Activated CD8-positive, alpha-beta T cell treated with anti-CD3 and anti-CD28 coated beads for 36 hours (primary cell): ENCODE results near the gene THOP1. TPM values are rescaled to one million over a fixed set of nuclear protein-coding genes. Genes with fewer than 3 reads are reported as not detected.
A peak's percentile ranks its signal among the peaks of the same experiment; 100 is the strongest.

Source experiments
- ATAC-seq: fragments of 200-7000 bp; cut with Tn5 transposase; one replicate; pipeline ENCODE4 v1.10.0; 2021; ENCODE audit warnings: mild to moderate bottlenecking, moderate library complexity
- CTCF ChIA-PET: fragments of 350-600 bp; sonication (Branson Sonifier 250); formaldehyde crosslinking; loops from one replicate; lab custom pipeline; 2021; ENCODE audit warnings: antibody characterized with exemption; lab: Charles Lee
- POLR2A ChIA-PET: fragments of 350-600 bp; sonication (Branson Sonifier 250); formaldehyde crosslinking; loops from one replicate; lab custom pipeline; 2021; ENCODE audit warnings: antibody characterized with exemption; lab: Charles Lee
- DNase-seq: peaks from one replicate; pipeline ENCODE4 v3.0.0-alpha.2; 2020
- H3K27ac Mint-ChIP-seq: one replicate; pipeline ENCODE4 v1.8.0; 2021; ENCODE audit warnings: mild to moderate bottlenecking, mixed read lengths
- H3K27me3 Mint-ChIP-seq: one replicate; pipeline ENCODE4 v1.8.0; 2021; ENCODE audit warnings: mixed read lengths
- H3K36me3 Mint-ChIP-seq: one replicate; pipeline ENCODE4 v1.8.0; 2021; ENCODE audit warnings: low read depth, mixed read lengths
- H3K4me1 Mint-ChIP-seq: one replicate; pipeline ENCODE4 v1.8.0; 2021; ENCODE audit warnings: low read depth, mixed read lengths
- H3K4me3 Mint-ChIP-seq: one replicate; pipeline ENCODE4 v1.8.0; 2021; ENCODE audit warnings: mild to moderate bottlenecking, moderate library complexity, mixed read lengths
- H3K9me3 Mint-ChIP-seq: one replicate; pipeline ENCODE4 v1.8.0; 2021; ENCODE audit warnings: mixed read lengths
- CTCF ChIP-seq: fragments of 200-600 bp; IDR thresholded peaks from one replicate; pipeline ENCODE4 v1.8.0; 2022; ENCODE audit warnings: antibody characterized with exemption, mild to moderate bottlenecking
- intact Hi-C: fragments of 100-400 bp; cut with micrococcal nuclease; formaldehyde crosslinking; loops from one replicate; pipeline ENCODE4 v1.10.0; 2022
- total RNA-seq, 2 experiments: library from RNA; stranded (reverse); gene quantifications; one replicate each; pipeline ENCODE4 v1.2.3, GENCODE V29; 2021

The THOP1 gene
- total RNA-seq, 2 experiments from 2014 or later = 157 to 158 TPM

- H3K4me3 Mint-ChIP-seq = peak within 1 kb of the TSS; percentile 82
- ChIA-PET POLR2A (interaction anchor here (0.6 to 1.3 kb wide), 2 partner anchors 13 to 482 kb away, joined by 3 to 4 read pairs; no protein-coding TSS in a partner anchor), CTCF (interaction anchor here (0.6 to 2.4 kb wide), 13 partner anchors 8 to 204 kb away, joined by 3 to 9 read pairs (median 3); partner anchors contain the start of genes ZNF554 and ZNF57)
- peak within 1 kb of the TSS; percentile 86 for H3K27ac Mint-ChIP-seq
- H3K9me3 Mint-ChIP-seq = peaks cover 12% of the 10 kb centered on the region
- TF ChIP-seq CTCF = peak; percentile 69
- H3K36me3 Mint-ChIP-seq = peaks cover 23% of the 10 kb centered on the region
- H3K4me1 Mint-ChIP-seq = peaks cover 8% of the 10 kb centered on the region
- ATAC-seq = peak; percentile 99
- intact Hi-C loops = no loop called here
- peak; percentile 100 for DNase-seq
- no peaks in the 10 kb centered on the region for H3K27me3 Mint-ChIP-seq
Observed at GRCh38 chr19:2840794-2841791, 55.8 kb downstream of the THOP1 start, which contains the start of gene ZNF555. Gene ZNF555, plus strand, starts transcription at chr19:2841475. Its CDS starts 98 bp downstream, at chr19:2841573.

DNA sequence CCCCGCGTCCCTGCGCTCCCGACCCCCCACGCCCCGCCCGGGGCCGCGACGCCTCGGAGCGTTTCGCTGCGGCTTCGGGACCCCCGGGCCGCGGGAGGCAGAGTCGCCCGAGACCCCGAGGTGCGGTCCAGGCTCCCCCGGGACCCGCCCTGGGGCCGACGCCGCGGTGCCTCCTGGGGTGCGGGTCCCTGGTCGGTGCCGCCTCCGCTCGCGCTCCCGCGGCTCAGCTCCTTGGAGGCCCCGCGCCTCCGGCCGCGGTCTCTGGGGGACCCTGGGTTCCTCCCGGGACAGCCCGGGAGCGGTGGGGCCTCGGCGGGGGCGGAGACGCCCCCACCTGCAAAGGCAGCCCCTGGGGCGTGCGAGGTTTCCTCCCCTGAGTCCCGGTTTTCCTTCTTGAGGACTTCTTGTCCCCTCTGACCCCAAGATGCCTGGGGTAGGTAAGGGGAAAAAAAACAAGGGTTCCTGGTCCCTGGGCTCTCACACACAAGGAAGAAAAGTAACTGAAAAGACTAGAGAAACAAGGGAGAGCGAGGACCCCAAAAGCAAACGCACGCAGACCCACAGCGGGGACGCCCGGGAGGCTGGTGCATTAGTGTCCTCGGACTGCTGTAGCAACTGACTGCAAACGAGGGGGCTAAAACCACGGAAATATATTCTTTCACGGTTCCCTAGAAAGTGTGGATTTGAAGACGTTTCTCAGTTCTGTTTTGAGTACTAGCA lies 56.7 kb downstream of the THOP1 start:
- ChIA-PET POLR2A (interaction anchor here (0.6 to 1.3 kb wide), 2 partner anchors 12 to 481 kb away, joined by 3 to 4 read pairs; no protein-coding TSS in a partner anchor), CTCF (interaction anchor here (0.9 to 2.4 kb wide), 8 partner anchors 19 to 205 kb away, joined by 3 to 9 read pairs (median 4); partner anchors contain the start of gene ZNF554)
- Mint-ChIP-seq H3K27me3 (no peaks in the 10 kb centered on the region), H3K4me3 (peak overlapping the region; percentile 66), H3K4me1 (peaks cover 8% of the 10 kb centered on the region), H3K36me3 (peaks cover 15% of the 10 kb centered on the region), H3K9me3 (peaks cover 3% of the 10 kb centered on the region), H3K27ac (no peak overlapping the region)
- intact Hi-C loops = no loop called here
- ATAC-seq (no peak), DNase-seq (no peak)
- no peak for TF ChIP-seq CTCF

DNA sequence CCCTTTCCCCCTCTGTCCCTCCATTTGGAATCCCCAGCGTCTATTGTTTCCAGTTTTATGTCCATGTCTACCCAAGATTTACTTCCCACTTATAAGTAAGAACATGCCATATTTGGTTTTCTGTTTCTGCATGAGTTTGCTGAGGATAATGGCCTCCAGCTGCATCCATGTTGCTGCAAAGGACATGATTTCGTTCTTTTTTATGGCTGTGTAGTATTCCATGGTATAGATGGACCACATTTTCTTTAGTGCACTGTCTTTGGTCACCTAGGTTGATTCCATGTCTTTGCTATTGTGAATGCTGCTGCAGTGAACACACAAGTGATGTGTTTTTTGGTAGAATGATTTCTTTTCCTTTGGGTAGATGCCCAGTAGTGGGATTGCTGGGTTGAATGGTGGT lies 59.8 kb downstream of the THOP1 start:
- no peaks in the 10 kb centered on the region for H3K9me3 Mint-ChIP-seq
- H3K4me3 Mint-ChIP-seq = no peak overlapping the region
- H3K36me3 Mint-ChIP-seq = peaks cover 17% of the 10 kb centered on the region
- POLR2A ChIA-PET = no interaction called here
- no peak for ATAC-seq
- intact Hi-C loops = no loop called here
- no peak overlapping the region for H3K27ac Mint-ChIP-seq
- CTCF ChIA-PET = interaction anchor here (1.6 kb wide), 1 partner anchor 42 kb away, joined by 5 read pairs; no protein-coding TSS in a partner anchor
- no peak for TF ChIP-seq CTCF
- H3K27me3 Mint-ChIP-seq = no peaks in the 10 kb centered on the region
- no peak for DNase-seq
- peaks cover 13% of the 10 kb centered on the region for H3K4me1 Mint-ChIP-seq

DNA sequence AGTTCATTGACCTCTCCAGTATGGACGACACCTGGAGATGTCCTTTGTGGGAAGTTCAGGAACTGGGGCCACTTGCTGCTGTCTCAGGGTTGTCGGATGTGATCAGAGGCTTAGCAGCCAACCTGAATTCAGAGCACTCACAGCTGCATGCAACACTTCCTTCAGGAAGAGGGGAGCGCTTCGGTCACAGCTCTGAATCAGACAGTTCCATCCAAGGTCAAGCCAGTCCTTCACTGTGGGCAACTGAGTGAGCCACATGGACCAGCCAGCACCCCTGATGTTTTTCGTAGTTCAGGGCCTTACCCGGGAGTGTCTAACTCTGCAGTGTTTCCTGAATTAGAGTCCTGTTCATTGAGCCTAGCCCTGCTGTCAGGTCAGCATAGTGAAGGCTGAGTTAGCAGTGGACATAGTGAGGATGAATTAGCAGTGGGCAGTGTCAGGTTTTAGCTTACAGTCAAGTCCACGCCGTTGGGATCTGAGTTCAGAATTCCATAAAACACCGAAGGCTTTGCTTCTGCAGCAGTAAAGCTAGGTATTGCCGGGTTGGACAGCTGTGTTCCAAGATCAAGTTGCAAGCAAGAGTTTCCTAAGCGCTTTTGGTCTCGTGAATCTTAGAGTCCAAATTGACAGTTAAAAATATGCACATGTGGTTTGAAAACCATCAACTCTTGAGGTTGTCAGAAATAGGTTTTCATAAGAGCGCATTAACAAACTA lies 61.0 kb downstream of the THOP1 start:
- no peak overlapping the region for H3K4me3 Mint-ChIP-seq

More for the DNA sequence above, 61.0 kb downstream of the THOP1 start:
- intact Hi-C loops = no loop called here
- TF ChIP-seq CTCF = no peak
- no peak for ATAC-seq
- Mint-ChIP-seq H3K36me3 (peaks cover 23% of the 10 kb centered on the region), H3K9me3 (peaks cover 8% of the 10 kb centered on the region), H3K27ac (no peak overlapping the region), H3K4me1 (peaks cover 20% of the 10 kb centered on the region), H3K27me3 (no peaks in the 10 kb centered on the region)
- ChIA-PET POLR2A (no interaction called here), CTCF (no interaction called here)
- no peak for DNase-seq
